ENCODE data around the gene CES5A. TPM values are rescaled to one million over a fixed set of nuclear protein-coding genes. Genes with fewer than 3 reads are reported as not detected.

Gene CES5A
- polyA plus RNA-seq, 2 of the 4 experiments (the other 2 are of a cell fraction): not detected

DNA sequence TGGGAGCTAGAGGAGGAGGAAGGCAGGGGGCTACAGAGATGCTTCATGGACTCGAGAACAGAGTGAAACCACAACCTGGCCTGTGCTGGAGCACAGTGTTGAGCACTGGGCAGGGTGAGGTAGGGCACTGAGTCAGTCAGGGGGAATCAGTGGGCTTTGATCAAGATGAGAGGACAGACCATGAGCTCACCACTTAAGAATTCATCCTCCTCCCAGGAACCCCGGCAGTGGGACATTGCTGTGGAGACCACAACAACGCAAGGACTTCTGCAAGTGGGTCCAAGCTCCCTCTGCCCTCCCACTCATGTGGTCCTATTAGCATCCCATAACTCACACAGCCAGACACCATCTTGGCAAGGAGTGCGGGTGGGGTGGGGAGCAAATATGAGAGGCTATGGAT, 1.7 kb upstream of the CES5A start:
- 31% methylated on average over 4 of the region's 4 CpGs for WGBS (ENCODE audit: missing lambda C conversion rate)
- Histone ChIP-seq H3K4me1 (no peaks in the 10 kb centered on the region), H3K4me3 (no peak overlapping the region), H3K9me3 (no peaks in the 10 kb centered on the region), H3K4me2 (no peak overlapping the region), H3K27ac (no peak overlapping the region)
- TF ChIP-seq RCOR1 (IDR thresholded peaks at IDR 0.05; ENCODE audit: low read depth, low read length): no peak
- TF ChIP-seq, protein P1, sequence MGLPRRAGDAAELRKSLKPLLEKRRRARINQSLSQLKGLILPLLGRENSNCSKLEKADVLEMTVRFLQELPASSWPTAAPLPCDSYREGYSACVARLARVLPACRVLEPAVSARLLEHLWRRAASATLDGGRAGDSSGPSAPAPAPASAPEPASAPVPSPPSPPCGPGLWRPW (IDR thresholded peaks at IDR 0.05): no peak
- TF ChIP-seq RFX5 (IDR thresholded peaks at IDR 0.05): no peak
- TF ChIP-seq, protein P2, sequence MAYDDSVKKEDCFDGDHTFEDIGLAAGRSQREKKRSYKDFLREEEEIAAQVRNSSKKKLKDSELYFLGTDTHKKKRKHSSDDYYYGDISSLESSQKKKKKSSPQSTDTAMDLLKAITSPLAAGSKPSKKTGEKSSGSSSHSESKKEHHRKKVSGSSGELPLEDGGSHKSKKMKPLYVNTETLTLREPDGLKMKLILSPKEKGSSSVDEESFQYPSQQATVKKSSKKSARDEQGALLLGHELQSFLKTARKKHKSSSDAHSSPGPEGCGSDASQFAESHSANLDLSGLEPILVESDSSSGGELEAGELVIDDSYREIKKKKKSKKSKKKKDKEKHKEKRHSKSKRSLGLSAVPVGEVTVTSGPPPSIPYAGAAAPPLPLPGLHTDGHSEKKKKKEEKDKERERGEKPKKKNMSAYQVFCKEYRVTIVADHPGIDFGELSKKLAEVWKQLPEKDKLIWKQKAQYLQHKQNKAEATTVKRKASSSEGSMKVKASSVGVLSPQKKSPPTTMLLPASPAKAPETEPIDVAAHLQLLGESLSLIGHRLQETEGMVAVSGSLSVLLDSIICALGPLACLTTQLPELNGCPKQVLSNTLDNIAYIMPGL (CRISPR knock-in tag; IDR thresholded peaks at IDR 0.05; ENCODE audit: borderline replicate concordance): no peak
- no peak for TF ChIP-seq NFE2L2 (conservative IDR thresholded peaks at IDR 0.05; ENCODE audit: low read length)
- no peak for TF ChIP-seq TP53 (CRISPR knock-in tag; IDR thresholded peaks at IDR 0.05)
- TF ChIP-seq HEYL (CRISPR knock-in tag; IDR thresholded peaks at IDR 0.05): no peak
- TF ChIP-seq ZSCAN20 (CRISPR knock-in tag; IDR thresholded peaks at IDR 0.05): no peak
- TF ChIP-seq, protein P3, sequence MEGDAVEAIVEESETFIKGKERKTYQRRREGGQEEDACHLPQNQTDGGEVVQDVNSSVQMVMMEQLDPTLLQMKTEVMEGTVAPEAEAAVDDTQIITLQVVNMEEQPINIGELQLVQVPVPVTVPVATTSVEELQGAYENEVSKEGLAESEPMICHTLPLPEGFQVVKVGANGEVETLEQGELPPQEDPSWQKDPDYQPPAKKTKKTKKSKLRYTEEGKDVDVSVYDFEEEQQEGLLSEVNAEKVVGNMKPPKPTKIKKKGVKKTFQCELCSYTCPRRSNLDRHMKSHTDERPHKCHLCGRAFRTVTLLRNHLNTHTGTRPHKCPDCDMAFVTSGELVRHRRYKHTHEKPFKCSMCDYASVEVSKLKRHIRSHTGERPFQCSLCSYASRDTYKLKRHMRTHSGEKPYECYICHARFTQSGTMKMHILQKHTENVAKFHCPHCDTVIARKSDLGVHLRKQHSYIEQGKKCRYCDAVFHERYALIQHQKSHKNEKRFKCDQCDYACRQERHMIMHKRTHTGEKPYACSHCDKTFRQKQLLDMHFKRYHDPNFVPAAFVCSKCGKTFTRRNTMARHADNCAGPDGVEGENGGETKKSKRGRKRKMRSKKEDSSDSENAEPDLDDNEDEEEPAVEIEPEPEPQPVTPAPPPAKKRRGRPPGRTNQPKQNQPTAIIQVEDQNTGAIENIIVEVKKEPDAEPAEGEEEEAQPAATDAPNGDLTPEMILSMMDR (IDR thresholded peaks at IDR 0.05): no peak
- TF ChIP-seq RARB (CRISPR knock-in tag; IDR thresholded peaks at IDR 0.05): no peak
- TF ChIP-seq CHD4 (IDR thresholded peaks at IDR 0.05; ENCODE audit: borderline replicate concordance): no peak
- no peak for TF ChIP-seq ZFP36 (IDR thresholded peaks at IDR 0.05; ENCODE audit: borderline replicate concordance, partially characterized antibody)
- TF ChIP-seq HOXA7 (CRISPR knock-in tag; IDR thresholded peaks at IDR 0.05): no peak
- TF ChIP-seq, protein P4, sequence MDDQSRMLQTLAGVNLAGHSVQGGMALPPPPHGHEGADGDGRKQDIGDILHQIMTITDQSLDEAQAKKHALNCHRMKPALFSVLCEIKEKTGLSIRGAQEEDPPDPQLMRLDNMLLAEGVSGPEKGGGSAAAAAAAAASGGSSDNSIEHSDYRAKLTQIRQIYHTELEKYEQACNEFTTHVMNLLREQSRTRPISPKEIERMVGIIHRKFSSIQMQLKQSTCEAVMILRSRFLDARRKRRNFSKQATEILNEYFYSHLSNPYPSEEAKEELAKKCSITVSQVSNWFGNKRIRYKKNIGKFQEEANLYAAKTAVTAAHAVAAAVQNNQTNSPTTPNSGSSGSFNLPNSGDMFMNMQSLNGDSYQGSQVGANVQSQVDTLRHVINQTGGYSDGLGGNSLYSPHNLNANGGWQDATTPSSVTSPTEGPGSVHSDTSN (IDR thresholded peaks at IDR 0.05): no peak
- no peak for TF ChIP-seq FOSB (CRISPR knock-in tag; IDR thresholded peaks at IDR 0.05)
- no peak for TF ChIP-seq ESRRA (IDR thresholded peaks at IDR 0.05; ENCODE audit: borderline replicate concordance, low read length)
- ChIA-PET CTCF (interaction anchor here (1.1 kb wide), 1 partner anchor 18 kb away, joined by 4 read pairs; no protein-coding TSS in a partner anchor), POLR2A (no interaction called here)
- peak in 1 of 2 experiments; percentile 14 for DNase-seq (ENCODE audit: low read depth in 1 of 2, low spot score in 1 of 2)
- peak; percentile 54 to 62; a peak in 3 of 6 replicates for ATAC-seq
- FAIRE-seq: no peak

DNA sequence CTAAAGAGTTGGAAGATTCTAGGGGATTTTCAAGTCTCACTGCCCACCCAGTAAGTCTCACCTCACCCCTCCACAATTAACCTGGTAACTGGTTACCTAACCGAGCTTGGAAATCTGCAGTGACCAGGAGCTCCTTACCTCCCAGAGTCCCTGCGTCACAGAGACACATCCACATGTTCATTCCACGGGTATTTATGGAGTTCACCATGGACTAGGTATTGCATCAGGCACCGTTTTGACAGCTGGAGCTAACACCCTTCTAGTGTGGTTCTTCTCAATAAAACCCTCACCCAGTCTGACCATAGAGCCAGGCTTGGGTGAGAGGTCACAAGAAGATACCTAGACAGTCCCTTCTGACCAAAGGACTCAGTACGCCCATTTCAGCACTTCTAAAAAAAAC, 2.1 kb downstream of the CES5A start:
- no peak for FAIRE-seq
- ChIA-PET CTCF (interaction anchor here (0.6 to 1.3 kb wide), 2 partner anchors 22 to 408 kb away, joined by 3 to 4 read pairs; no protein-coding TSS in a partner anchor), POLR2A (no interaction called here)
- TF ChIP-seq RFX5 (IDR thresholded peaks at IDR 0.05) (no peak), HOXB13 (CRISPR knock-in tag; IDR thresholded peaks at IDR 0.05; ENCODE audit: low read depth) (no peak), POLR2A (IDR thresholded peaks at IDR 0.05; ENCODE audit: low read length) (no peak), EHMT2 (IDR thresholded peaks at IDR 0.05; ENCODE audit: low read depth) (no peak)
- no peak overlapping the region for H3K4me3 ChIP-seq
- WGBS (ENCODE audit: missing lambda C conversion rate): 44% methylated on average over 5 of the region's 5 CpGs
- H3K9me3 ChIP-seq: no peaks in the 10 kb centered on the region
- H3K4me1 ChIP-seq: no peaks in the 10 kb centered on the region
- ATAC-seq: no peak
- no peak overlapping the region for H3K27ac ChIP-seq
- H3K4me2 ChIP-seq: no peak overlapping the region
- DNase-seq (ENCODE audit: low read depth in 1 of 2, low spot score in 1 of 2): no peak

DNA sequence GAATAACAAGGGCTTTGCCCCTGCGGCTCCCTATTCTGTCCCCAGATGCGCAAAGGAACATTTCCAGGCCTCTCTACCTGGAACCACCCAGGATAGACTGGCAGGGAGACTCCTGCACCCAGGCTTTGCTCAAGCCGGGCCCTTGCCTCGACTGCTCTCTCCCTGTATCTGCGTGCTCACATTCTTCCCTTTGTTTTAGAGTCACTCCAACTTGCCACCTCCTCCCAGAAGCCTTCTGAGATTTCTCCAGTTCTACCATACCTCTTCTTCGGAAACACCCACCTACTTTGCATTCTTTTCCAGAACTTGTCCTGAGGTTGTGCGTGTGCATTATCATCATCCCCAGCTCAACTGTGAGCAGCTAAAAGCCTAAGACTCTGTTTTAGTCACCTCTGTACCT, 3.0 kb downstream of the CES5A start:
- Histone ChIP-seq H3K9me3 (no peaks in the 10 kb centered on the region), H3K27ac (no peak overlapping the region), H3K4me1 (no peaks in the 10 kb centered on the region), H3K4me3 (no peak overlapping the region), H3K4me2 (no peak overlapping the region)
- WGBS (ENCODE audit: missing lambda C conversion rate): 58% methylated on average over 7 of the region's 7 CpGs
- no peak for TF ChIP-seq TP53 (CRISPR knock-in tag; IDR thresholded peaks at IDR 0.05)
- TF ChIP-seq ZFP36 (IDR thresholded peaks at IDR 0.05; ENCODE audit: borderline replicate concordance, partially characterized antibody): peak; percentile 57
- TF ChIP-seq, protein P5, sequence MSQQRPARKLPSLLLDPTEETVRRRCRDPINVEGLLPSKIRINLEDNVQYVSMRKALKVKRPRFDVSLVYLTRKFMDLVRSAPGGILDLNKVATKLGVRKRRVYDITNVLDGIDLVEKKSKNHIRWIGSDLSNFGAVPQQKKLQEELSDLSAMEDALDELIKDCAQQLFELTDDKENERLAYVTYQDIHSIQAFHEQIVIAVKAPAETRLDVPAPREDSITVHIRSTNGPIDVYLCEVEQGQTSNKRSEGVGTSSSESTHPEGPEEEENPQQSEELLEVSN (IDR thresholded peaks at IDR 0.05; ENCODE audit: borderline replicate concordance, low read depth): no peak
- POLR2A ChIA-PET: no interaction called here
- FAIRE-seq (no peak), DNase-seq (ENCODE audit: low read depth in 1 of 2, low spot score in 1 of 2) (no peak), ATAC-seq (no peak)
- CTCF ChIA-PET: interaction anchor here (1.3 kb wide), 1 partner anchor 407 kb away, joined by 3 read pairs; no protein-coding TSS in a partner anchor
